HepG2 (cell line): ENCODE measurements around the gene CLIC1. TPM values are rescaled to one million over a fixed set of nuclear protein-coding genes. Genes with fewer than 3 reads are reported as not detected.

ENCODE experiments used
- AHR ChIP-seq: IDR thresholded peaks from 2 replicates; pipeline ENCODE4 v1.6.1; 2018; ENCODE audit warnings: missing genetic modification reagents, missing compliant biosample characterization
- CBFB ChIP-seq: sonication (generic); formaldehyde crosslinking; IDR thresholded peaks from 2 replicates; pipeline ENCODE4 v1.4.0; 2020; ENCODE audit warnings: missing genetic modification reagents
- EP300 ChIP-seq, 3 experiments: sonication (generic) in 1 of 3; formaldehyde crosslinking in 1 of 3; IDR thresholded peaks; 2 replicates each; pipeline versions ENCODE4 v1.5.1 to v1.6.1; 2011 to 2020; ENCODE audit warnings: low read depth in 2 of 3, low read length in 2 of 3, borderline replicate concordance in 1 of 3, improper control_type of control experiment in 1 of 3, mild to moderate bottlenecking in 1 of 3, missing genetic modification reagents in 1 of 3, moderate library complexity in 1 of 3
- HNRNPLL ChIP-seq: fragments of 200-400 bp; formaldehyde crosslinking; IDR thresholded peaks from 2 replicates; pipeline ENCODE4 v1.6.1; 2017; ENCODE audit warnings: mild to moderate bottlenecking, low read depth, low read length; ENCODE audit not compliant: poor library complexity, severe bottlenecking
- KMT2B ChIP-seq: IDR thresholded peaks from 2 replicates; pipeline ENCODE4 v1.6.1; 2016; ENCODE audit warnings: missing genetic modification reagents, missing compliant biosample characterization
- NCOA2 ChIP-seq: sonication (generic); formaldehyde crosslinking; IDR thresholded peaks from 2 replicates; pipeline ENCODE4 v1.8.0; 2022; ENCODE audit warnings: inconsistent platforms
- POGK ChIP-seq: sonication (generic); formaldehyde crosslinking; conservative IDR thresholded peaks from 2 replicates; pipeline ENCODE4 v1.8.0; 2022; ENCODE audit warnings: mild to moderate bottlenecking, moderate library complexity, missing genetic modification reagents
- SAP130 ChIP-seq: IDR thresholded peaks from 2 replicates; pipeline ENCODE4 v1.6.1; 2016; ENCODE audit warnings: low read depth
- SMC3 ChIP-seq: IDR thresholded peaks from 2 replicates; pipeline ENCODE4 v1.6.1; 2011; ENCODE audit warnings: low read length, improper control_type of control experiment
- SOX5 ChIP-seq: IDR thresholded peaks from 2 replicates; pipeline ENCODE4 v1.6.1; 2016; ENCODE audit warnings: borderline replicate concordance
- TEAD3 ChIP-seq: optimal IDR thresholded peaks from 2 replicates; pipeline ENCODE3; 2016; ENCODE audit warnings: borderline replicate concordance
- ZBTB7A ChIP-seq: sonication (generic); formaldehyde crosslinking; IDR thresholded peaks from 2 replicates; pipeline ENCODE4 v1.8.0; 2022; ENCODE audit warnings: mild to moderate bottlenecking, missing genetic modification reagents
- ZNF335 ChIP-seq: sonication (generic); formaldehyde crosslinking; IDR thresholded peaks from 2 replicates; pipeline ENCODE4 v1.4.0; 2020; ENCODE audit warnings: missing genetic modification reagents
- ZNF441 ChIP-seq: sonication (generic); formaldehyde crosslinking; IDR thresholded peaks from 2 replicates; pipeline ENCODE4 v1.7.0; 2021; ENCODE audit warnings: missing genetic modification reagents, borderline replicate concordance
- ZNF580 ChIP-seq: IDR thresholded peaks from 2 replicates; pipeline ENCODE4 v1.6.1; 2016; ENCODE audit warnings: low read depth, borderline replicate concordance
- ZNF781 ChIP-seq: sonication (generic); formaldehyde crosslinking; IDR thresholded peaks from 2 replicates; pipeline ENCODE4 v1.5.1; 2020; ENCODE audit warnings: borderline replicate concordance, mild to moderate bottlenecking, missing genetic modification reagents; ENCODE audit errors: not compliant biosample characterization
- ZNF792 ChIP-seq: IDR thresholded peaks from 2 replicates; pipeline ENCODE4 v1.6.1; 2016
- ZNF83 ChIP-seq: sonication (generic); formaldehyde crosslinking; IDR thresholded peaks from 2 replicates; pipeline ENCODE4 v1.4.0; 2020; ENCODE audit warnings: missing genetic modification reagents, mild to moderate bottlenecking, borderline replicate concordance
- polyA plus RNA-seq, 8 experiments: library from polyadenylated mRNA; depleted of rRNA in 3 of 8; stranded (reverse) in 7 of 8; unstranded in 1 of 8; fragments of >200 nt; fragmentation: Illumina TruSeq in 4 of 8; extraction: Trizol in 4 of 8; gene quantifications; 2 replicates each; pipeline versions ENCODE4 v1.2.1 to v1.2.3, GENCODE V29; 2011 to 2016; ENCODE audit warnings: low read depth in 4 of 8, missing spikeins in 1 of 8, mixed read lengths in 1 of 8; ENCODE audit not compliant: insufficient read depth in 1 of 8
- total RNA-seq, 5 experiments: library from RNA; depleted of rRNA; stranded (reverse); fragments of >200 nt; fragmentation: Illumina TruSeq; extraction: Trizol; gene quantifications; 2 replicates each; pipeline ENCODE4 v1.2.3, GENCODE V29; 2016; ENCODE audit warnings: low read depth in 1 of 5
- TF ChIP-seq, protein P1 (sequence below): IDR thresholded peaks from 2 replicates; pipeline ENCODE4 v1.6.1; 2016; ENCODE audit warnings: mild to moderate bottlenecking
- TF ChIP-seq, protein P2 (sequence below): sonication (generic); formaldehyde crosslinking; IDR thresholded peaks from 2 replicates; pipeline ENCODE4 v1.5.0; 2020; ENCODE audit warnings: mild to moderate bottlenecking, missing genetic modification reagents
- TF ChIP-seq, protein P3 (sequence below): IDR thresholded peaks from 2 replicates; pipeline ENCODE4 v1.6.1; 2018; ENCODE audit warnings: missing genetic modification reagents, mild to moderate bottlenecking, missing compliant biosample characterization

CLIC1 gene
- total and polyA plus RNA-seq, 2 of the 13 experiments (the other 11 are each of a cell fraction or from before 2014, with no cell fraction given) = 602 to 891 TPM

- TF ChIP-seq POGK (CRISPR knock-in tag) (no peak; the same call in 1 of the 2 replicates), ZNF792 (CRISPR knock-in tag) (0 out of 2 replicates have a peak, but pooled peaks have one; percentile 57), EP300 (IDR thresholded peaks at IDR 0.05; ENCODE audit: low read depth in 2 of 2, low read length in 2 of 2) (no peak), EP300 (CRISPR knock-in tag; IDR thresholded peaks at IDR 0.05; ENCODE audit: borderline replicate concordance) (0 out of 2 replicates have a peak, but pooled peaks have one; percentile 25), ZNF335 (CRISPR knock-in tag) (peak; percentile 89), HNRNPLL (peak; percentile 27), SOX5 (CRISPR knock-in tag) (peak; percentile 53; the same call in 1 of the 2 replicates), ZNF580 (peak; percentile 56; the same call in 1 of the 2 replicates), TEAD3 (CRISPR knock-in tag) (peak; percentile 86), NCOA2 (CRISPR knock-in tag) (peak; percentile 16; the same call in 1 of the 2 replicates), CBFB (CRISPR knock-in tag) (peak; percentile 64; the same call in 1 of the 2 replicates), ZNF83 (CRISPR knock-in tag) (no peak), ZBTB7A (peak; percentile 50; the same call in 1 of the 2 replicates), SAP130 (peak; percentile 77), AHR (peak; percentile 66; the same call in 1 of the 2 replicates), ZNF781 (CRISPR knock-in tag) (peak; percentile 59), SMC3 (peak; percentile 34; the same call in 1 of the 2 replicates), KMT2B (CRISPR knock-in tag) (0 out of 2 replicates have a peak, but pooled peaks have one; percentile 23), ZNF441 (no peak)
- TF ChIP-seq, protein P1, sequence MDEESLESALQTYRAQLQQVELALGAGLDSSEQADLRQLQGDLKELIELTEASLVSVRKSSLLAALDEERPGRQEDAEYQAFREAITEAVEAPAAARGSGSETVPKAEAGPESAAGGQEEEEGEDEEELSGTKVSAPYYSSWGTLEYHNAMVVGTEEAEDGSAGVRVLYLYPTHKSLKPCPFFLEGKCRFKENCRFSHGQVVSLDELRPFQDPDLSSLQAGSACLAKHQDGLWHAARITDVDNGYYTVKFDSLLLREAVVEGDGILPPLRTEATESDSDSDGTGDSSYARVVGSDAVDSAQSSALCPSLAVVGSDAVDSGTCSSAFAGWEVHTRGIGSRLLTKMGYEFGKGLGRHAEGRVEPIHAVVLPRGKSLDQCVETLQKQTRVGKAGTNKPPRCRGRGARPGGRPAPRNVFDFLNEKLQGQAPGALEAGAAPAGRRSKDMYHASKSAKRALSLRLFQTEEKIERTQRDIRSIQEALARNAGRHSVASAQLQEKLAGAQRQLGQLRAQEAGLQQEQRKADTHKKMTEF (CRISPR knock-in tag) = peak; percentile 50; the same call in 1 of the 2 replicates
- TF ChIP-seq, protein P2, sequence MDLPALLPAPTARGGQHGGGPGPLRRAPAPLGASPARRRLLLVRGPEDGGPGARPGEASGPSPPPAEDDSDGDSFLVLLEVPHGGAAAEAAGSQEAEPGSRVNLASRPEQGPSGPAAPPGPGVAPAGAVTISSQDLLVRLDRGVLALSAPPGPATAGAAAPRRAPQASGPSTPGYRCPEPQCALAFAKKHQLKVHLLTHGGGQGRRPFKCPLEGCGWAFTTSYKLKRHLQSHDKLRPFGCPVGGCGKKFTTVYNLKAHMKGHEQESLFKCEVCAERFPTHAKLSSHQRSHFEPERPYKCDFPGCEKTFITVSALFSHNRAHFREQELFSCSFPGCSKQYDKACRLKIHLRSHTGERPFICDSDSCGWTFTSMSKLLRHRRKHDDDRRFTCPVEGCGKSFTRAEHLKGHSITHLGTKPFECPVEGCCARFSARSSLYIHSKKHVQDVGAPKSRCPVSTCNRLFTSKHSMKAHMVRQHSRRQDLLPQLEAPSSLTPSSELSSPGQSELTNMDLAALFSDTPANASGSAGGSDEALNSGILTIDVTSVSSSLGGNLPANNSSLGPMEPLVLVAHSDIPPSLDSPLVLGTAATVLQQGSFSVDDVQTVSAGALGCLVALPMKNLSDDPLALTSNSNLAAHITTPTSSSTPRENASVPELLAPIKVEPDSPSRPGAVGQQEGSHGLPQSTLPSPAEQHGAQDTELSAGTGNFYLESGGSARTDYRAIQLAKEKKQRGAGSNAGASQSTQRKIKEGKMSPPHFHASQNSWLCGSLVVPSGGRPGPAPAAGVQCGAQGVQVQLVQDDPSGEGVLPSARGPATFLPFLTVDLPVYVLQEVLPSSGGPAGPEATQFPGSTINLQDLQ (CRISPR knock-in tag) = no peak
- TF ChIP-seq, protein P3, sequence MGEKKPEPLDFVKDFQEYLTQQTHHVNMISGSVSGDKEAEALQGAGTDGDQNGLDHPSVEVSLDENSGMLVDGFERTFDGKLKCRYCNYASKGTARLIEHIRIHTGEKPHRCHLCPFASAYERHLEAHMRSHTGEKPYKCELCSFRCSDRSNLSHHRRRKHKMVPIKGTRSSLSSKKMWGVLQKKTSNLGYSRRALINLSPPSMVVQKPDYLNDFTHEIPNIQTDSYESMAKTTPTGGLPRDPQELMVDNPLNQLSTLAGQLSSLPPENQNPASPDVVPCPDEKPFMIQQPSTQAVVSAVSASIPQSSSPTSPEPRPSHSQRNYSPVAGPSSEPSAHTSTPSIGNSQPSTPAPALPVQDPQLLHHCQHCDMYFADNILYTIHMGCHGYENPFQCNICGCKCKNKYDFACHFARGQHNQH (CRISPR knock-in tag) = peak; percentile 45; the same call in 1 of the 2 replicates
Observed at GRCh38 chr6:31717499-31718222, 18.7 kb downstream of the CLIC1 start (continued).
